Measurements from ENCODE around the gene CREG2.

CREG2 gene

GRCh38 chr2:101297383-101297782, 89.9 kb downstream of the CREG2 start:
- intact Hi-C loops (cut with DNase I) = no loop called here
- no peak for DNase-seq

- intact Hi-C loops (cut with DNase I) = no loop called here
- no peak for DNase-seq
These were observed 90.9 kb downstream of the CREG2 start for GRCh38 chr2:101296371-101296770.

- intact Hi-C loops (cut with DNase I) = no loop called here
- DNase-seq = no peak
These were observed 91.4 kb downstream of the CREG2 start for GRCh38 chr2:101295895-101296294.
